Left ventricle myocardium inferior (tissue), 1 donor: ENCODE results near the gene IWS1. TPM values are rescaled to one million over a fixed set of nuclear protein-coding genes. Genes with fewer than 3 reads are reported as not detected.
"Not testable (repeated sequence)": the region's sequence is repeated elsewhere in the genome, so short reads cannot be mapped to it uniquely, and the experiment has no call there.

Experiments
- DNase-seq: peaks from one replicate; pipeline ENCODE4 v3.0.0-alpha.2; 2020
- H3K27ac ChIP-seq: fragments of 200-600 bp; replicated peaks from 2 replicates; pipeline ENCODE4 v1.8.0; 2021
- H3K27me3 ChIP-seq: fragments of 200-600 bp; 2 replicates; pipeline ENCODE4 v1.8.0; 2021; ENCODE audit warnings: low read depth
- H3K36me3 ChIP-seq: fragments of 200-600 bp; 2 replicates; pipeline ENCODE4 v1.8.0; 2021
- H3K4me1 ChIP-seq: fragments of 200-600 bp; 2 replicates; pipeline ENCODE4 v1.8.0; 2021
- H3K4me3 ChIP-seq: fragments of 200-600 bp; 2 replicates; pipeline ENCODE4 v1.8.0; 2021; ENCODE audit warnings: mild to moderate bottlenecking, moderate library complexity
- H3K9me3 ChIP-seq: fragments of 200-600 bp; replicated peaks from 2 replicates; pipeline ENCODE4 v1.8.0; 2021
- CTCF ChIP-seq: fragments of 200-600 bp; IDR thresholded peaks from 2 replicates; pipeline ENCODE4 v1.8.0; 2021; ENCODE audit warnings: antibody characterized with exemption, mild to moderate bottlenecking, borderline replicate concordance
- intact Hi-C: fragments of 100-400 bp; cut with micrococcal nuclease; formaldehyde crosslinking; loops from one replicate; pipeline ENCODE4 v1.11.0; 2022
- total RNA-seq: library from RNA; stranded (reverse); fragmentation: NEBNext Ultra II Directional; extraction: Animal tissue kit (Norgen Biotek cat#: 25700); gene quantifications from one replicate; pipeline ENCODE4 v1.2.1, GENCODE V29; 2021
- donor health status: DM: no; HTN: yes; CAD: no; lungs with severe emphysema.

Gene IWS1
- total RNA-seq, 1 donor from 2014 or later: 59.8 TPM

GRCh38 chr2:127531221-127531648 is 4.9 kb upstream of the IWS1 start:
- H3K27me3 ChIP-seq: peaks cover 14% of the 10 kb centered on the region
- intact Hi-C loops: no loop called here
- no peak for TF ChIP-seq CTCF
- H3K36me3 ChIP-seq: no peaks in the 10 kb centered on the region
- H3K9me3 ChIP-seq: no peaks in the 10 kb centered on the region
- H3K4me1 ChIP-seq: peaks cover 8% of the 10 kb centered on the region
- H3K27ac ChIP-seq: no peak overlapping the region
- no peak for DNase-seq
- H3K4me3 ChIP-seq: no peak overlapping the region

- DNase-seq: no peak
- Histone ChIP-seq H3K9me3 (no peaks in the 10 kb centered on the region), H3K27ac (no peak overlapping the region), H3K4me1 (peaks cover 15% of the 10 kb centered on the region), H3K36me3 (no peaks in the 10 kb centered on the region), H3K27me3 (peaks cover 8% of the 10 kb centered on the region), H3K4me3 (no peak overlapping the region)
- TF ChIP-seq CTCF: no peak
- intact Hi-C loops: no loop called here
These were observed 4.2 kb upstream of the IWS1 start for GRCh38 chr2:127530245-127531140.

DNA sequence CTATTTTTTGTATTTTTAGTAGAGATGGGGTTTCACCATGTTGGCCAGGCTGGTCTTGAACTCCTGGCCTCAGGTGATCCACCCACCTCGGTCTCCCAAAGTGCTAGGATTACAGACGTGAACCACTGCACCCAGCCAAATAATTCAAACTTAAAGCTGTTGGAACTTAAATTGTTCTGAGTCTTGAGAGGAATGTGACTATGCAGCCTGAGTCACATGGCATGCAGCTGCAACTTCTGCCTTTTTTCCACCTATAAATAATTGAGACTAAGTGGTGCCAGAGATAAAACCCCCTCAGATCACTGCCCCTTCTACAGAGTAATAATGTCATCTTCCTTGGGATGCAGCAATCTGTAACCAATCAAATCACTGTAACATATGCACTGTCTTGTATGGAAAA is 3.1 kb upstream of the IWS1 start:
- H3K4me1 ChIP-seq: peaks cover 26% of the 10 kb centered on the region
- intact Hi-C loops, H3K4me3 ChIP-seq, H3K27ac ChIP-seq, DNase-seq, H3K36me3 ChIP-seq, H3K27me3 ChIP-seq, H3K9me3 ChIP-seq: not testable (repeated sequence)

- no peak overlapping the region for H3K27ac ChIP-seq
- H3K4me1 ChIP-seq: peaks cover 36% of the 10 kb centered on the region
- DNase-seq: no peak
These were observed 2.2 kb upstream of the IWS1 start for GRCh38 chr2:127528487-127528886.

DNA sequence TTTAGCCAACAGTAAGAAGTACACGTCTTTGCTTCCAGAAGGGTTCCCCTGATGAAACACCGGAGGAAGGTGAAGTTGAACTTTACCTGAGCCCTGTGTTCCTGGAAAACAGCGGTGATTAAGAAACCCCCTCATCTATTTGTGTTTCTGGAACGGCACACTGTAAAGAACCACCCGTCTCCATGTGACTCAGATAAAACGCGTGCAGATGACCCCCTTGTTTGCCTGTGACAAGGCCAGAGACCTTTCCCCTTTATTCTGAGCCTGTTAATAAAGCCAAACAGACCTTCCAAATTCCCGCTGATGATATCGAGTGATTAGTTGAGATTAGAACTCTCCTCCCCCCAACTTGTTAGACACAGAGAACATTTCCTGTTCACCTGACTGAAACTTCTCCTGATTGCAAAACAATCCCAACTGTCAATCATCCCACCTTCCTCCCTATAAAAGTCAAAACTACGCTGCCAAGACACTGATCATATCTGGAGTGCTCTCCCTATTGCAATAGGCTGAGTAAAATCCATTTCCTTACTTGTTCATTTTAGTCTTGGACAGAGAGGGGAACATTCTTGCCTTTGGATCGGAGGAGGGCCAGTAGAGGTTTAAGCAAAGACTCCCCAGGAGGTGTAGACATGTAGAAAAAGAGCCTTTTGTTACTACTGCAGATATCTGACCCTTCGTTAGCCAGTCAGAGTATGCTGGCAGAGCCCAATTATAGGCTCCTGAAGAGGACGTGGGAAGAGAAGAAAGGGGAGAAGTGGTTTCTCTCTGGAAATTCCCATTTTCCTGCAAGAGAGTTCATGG is 914 bp upstream of the IWS1 start:
- no peak for TF ChIP-seq CTCF
- intact Hi-C loops: no loop called here

More at GRCh38 chr2:127528487-127528886, 2.2 kb upstream of the IWS1 start:
- no peaks in the 10 kb centered on the region for H3K27me3 ChIP-seq
- H3K36me3 ChIP-seq: peaks cover 4% of the 10 kb centered on the region
- H3K4me3 ChIP-seq: no peak overlapping the region
- no peaks in the 10 kb centered on the region for H3K9me3 ChIP-seq
- intact Hi-C loops: no loop called here
- TF ChIP-seq CTCF: no peak

More for the DNA sequence above, 914 bp upstream of the IWS1 start:
- DNase-seq: no peak
- no peaks in the 10 kb centered on the region for H3K9me3 ChIP-seq
- peaks cover 17% of the 10 kb centered on the region for H3K36me3 ChIP-seq
- no peaks in the 10 kb centered on the region for H3K27me3 ChIP-seq
- H3K27ac ChIP-seq: peak overlapping the region; percentile 95
- H3K4me3 ChIP-seq: peak overlapping the region; percentile 95
- peaks cover 42% of the 10 kb centered on the region for H3K4me1 ChIP-seq
